H9 (cell line): ENCODE results near the gene GBP3. TPM values are rescaled to one million over a fixed set of nuclear protein-coding genes. Genes with fewer than 3 reads are reported as not detected.
"Not testable (repeated sequence)": the region's sequence is repeated elsewhere in the genome, so short reads cannot be mapped to it uniquely, and the experiment has no call there.

Experiments used
- DNase-seq: peaks from one replicate; pipeline ENCODE4 v3.0.0-alpha.2; 2017
- H2AFZ ChIP-seq: one replicate; pipeline ENCODE4 v1.6.1; 2013; ENCODE audit warnings: mild to moderate bottlenecking, low read length, control low read depth, moderate library complexity
- H2AK5ac ChIP-seq: 2 replicates; pipeline ENCODE4 v1.6.1; 2013; ENCODE audit warnings: low read length, control low read depth, mixed read lengths; ENCODE audit not compliant: insufficient read length
- H2BK120ac ChIP-seq: one replicate; pipeline ENCODE4 v1.6.1; 2013; ENCODE audit warnings: low read depth, mild to moderate bottlenecking, low read length, control low read depth, inconsistent platforms; ENCODE audit not compliant: poor library complexity, severe bottlenecking
- H2BK12ac ChIP-seq: 2 replicates; pipeline ENCODE4 v1.6.1; 2013; ENCODE audit warnings: low read length, control low read depth, mixed read lengths, low read depth; ENCODE audit not compliant: insufficient read length
- H2BK15ac ChIP-seq: 2 replicates; pipeline ENCODE4 v1.6.1; 2013; ENCODE audit warnings: low read depth, low read length, control low read depth
- H2BK20ac ChIP-seq: one replicate; pipeline ENCODE4 v1.6.1; 2013; ENCODE audit warnings: low read depth, mild to moderate bottlenecking, low read length, control low read depth, inconsistent platforms; ENCODE audit not compliant: poor library complexity, severe bottlenecking
- H2BK5ac ChIP-seq: 2 replicates; pipeline ENCODE4 v1.6.1; 2013; ENCODE audit warnings: low read length, control low read depth, mixed read lengths; ENCODE audit not compliant: insufficient read length
- H3K14ac ChIP-seq: 2 replicates; pipeline ENCODE4 v1.6.1; 2013; ENCODE audit warnings: low read length, control low read depth; ENCODE audit not compliant: insufficient read depth
- H3K18ac ChIP-seq: 2 replicates; pipeline ENCODE4 v1.6.1; 2013; ENCODE audit warnings: low read depth, mild to moderate bottlenecking, mixed read lengths, low read length, control low read depth; ENCODE audit not compliant: insufficient read length
- H3K23ac ChIP-seq: 2 replicates; pipeline ENCODE4 v1.6.1; 2013; ENCODE audit warnings: low read length, control low read depth, mixed read lengths, low read depth; ENCODE audit not compliant: insufficient read length
- H3K23me2 ChIP-seq: 2 replicates; pipeline ENCODE4 v1.6.1; 2013; ENCODE audit warnings: low read depth, mild to moderate bottlenecking, mixed read lengths, low read length, control low read depth; ENCODE audit not compliant: insufficient read length, poor library complexity, severe bottlenecking
- H3K27ac ChIP-seq: 2 replicates; pipeline ENCODE4 v1.5.1; 2013; ENCODE audit warnings: low read length, control low read depth, mixed read lengths, low read depth; ENCODE audit not compliant: insufficient read length
- H3K27me3 ChIP-seq: 2 replicates; pipeline ENCODE4 v1.6.1; 2013; ENCODE audit warnings: low read length, control low read depth, inconsistent platforms; ENCODE audit not compliant: insufficient read depth
- H3K4ac ChIP-seq: 2 replicates; pipeline ENCODE4 v1.6.1; 2013; ENCODE audit warnings: low read depth, mild to moderate bottlenecking, control low read depth, inconsistent platforms, low read length, moderate library complexity
- H3K4me1 ChIP-seq: 2 replicates; pipeline ENCODE4 v1.6.1; 2013; ENCODE audit warnings: low read length, control low read depth, inconsistent platforms; ENCODE audit not compliant: insufficient read depth
- H3K4me2 ChIP-seq: 2 replicates; pipeline ENCODE4 v1.6.1; 2013; ENCODE audit warnings: low read length, control low read depth, mixed read lengths; ENCODE audit not compliant: insufficient read length, insufficient read depth
- H3K56ac ChIP-seq: 2 replicates; pipeline ENCODE4 v1.6.1; 2013; ENCODE audit warnings: low read depth, mild to moderate bottlenecking, mixed read lengths, low read length, control low read depth; ENCODE audit not compliant: insufficient read length
- H3K79me1 ChIP-seq: 2 replicates; pipeline ENCODE4 v1.6.1; 2013; ENCODE audit warnings: low read depth, mild to moderate bottlenecking, moderate library complexity, low read length, control low read depth, inconsistent platforms; ENCODE audit not compliant: insufficient read depth, poor library complexity, severe bottlenecking
- H3K79me2 ChIP-seq: 2 replicates; pipeline ENCODE4 v1.6.1; 2013; ENCODE audit warnings: low read length, control low read depth, inconsistent platforms; ENCODE audit not compliant: insufficient read depth
- H3K9ac ChIP-seq: 2 replicates; pipeline ENCODE4 v1.6.1; 2013; ENCODE audit warnings: low read length, control low read depth, mixed read lengths; ENCODE audit not compliant: insufficient read length; ENCODE audit errors: extremely low read depth
- H3K9me3 ChIP-seq: one replicate; pipeline ENCODE4 v1.6.1; 2013; ENCODE audit warnings: low read depth, low read length, inconsistent platforms; ENCODE audit not compliant: control insufficient read depth
- H3T11ph ChIP-seq: one replicate; pipeline ENCODE4 v1.6.1; 2013; ENCODE audit warnings: mild to moderate bottlenecking, low read length, control low read depth, inconsistent platforms
- H4K20me1 ChIP-seq: one replicate; pipeline ENCODE4 v1.6.1; 2013; ENCODE audit not compliant: control insufficient read depth, insufficient read length, insufficient read depth
- H4K5ac ChIP-seq: 2 replicates; pipeline ENCODE4 v1.6.1; 2013; ENCODE audit warnings: low read depth, mild to moderate bottlenecking, mixed read lengths, low read length, control low read depth; ENCODE audit not compliant: insufficient read length
- H4K8ac ChIP-seq: replicated peaks from 2 replicates; pipeline ENCODE4 v1.6.1; 2013; ENCODE audit warnings: low read length, control low read depth, mixed read lengths, low read depth; ENCODE audit not compliant: insufficient read length
- H4K91ac ChIP-seq: 2 replicates; pipeline ENCODE4 v1.6.1; 2013; ENCODE audit warnings: low read depth, mild to moderate bottlenecking, moderate library complexity, mixed read lengths, low read length, control low read depth; ENCODE audit not compliant: insufficient read length
- H3K27ac Mint-ChIP-seq, 3 experiments: 2 replicates in 2 of 3; 3 replicates in 1 of 3; pipeline ENCODE4 v1.8.0; 2020 to 2021; ENCODE audit warnings: mixed read lengths in 3 of 3, mild to moderate bottlenecking in 1 of 3, moderate library complexity in 1 of 3
- H3K27me3 Mint-ChIP-seq: 2 replicates; pipeline ENCODE4 v1.8.0; 2021; ENCODE audit warnings: low read depth, mild to moderate bottlenecking, moderate library complexity, mixed read lengths
- H3K36me3 Mint-ChIP-seq, 3 experiments: 2 replicates in 2 of 3; 3 replicates in 1 of 3; pipeline ENCODE4 v1.8.0; 2020 to 2021; ENCODE audit warnings: low read depth in 3 of 3, mixed read lengths in 3 of 3; ENCODE audit not compliant: insufficient read depth in 1 of 3
- H3K4me1 Mint-ChIP-seq, 2 experiments: 2 replicates each; pipeline ENCODE4 v1.8.0; 2020; ENCODE audit warnings: mixed read lengths in 2 of 2
- H3K4me3 Mint-ChIP-seq, 2 experiments: 2 replicates in 1 of 2; 3 replicates in 1 of 2; pipeline ENCODE4 v1.8.0; 2020 to 2021; ENCODE audit warnings: mild to moderate bottlenecking in 2 of 2, mixed read lengths in 2 of 2, moderate library complexity in 1 of 2
- H3K9me3 Mint-ChIP-seq, 2 experiments: 2 replicates in 1 of 2; 3 replicates in 1 of 2; pipeline ENCODE4 v1.8.0; 2020; ENCODE audit warnings: mild to moderate bottlenecking in 2 of 2, mixed read lengths in 2 of 2, moderate library complexity in 1 of 2
- WGBS: extraction: QIAGEN DNeasy Blood & Tissue Kit; methylation state at CpG from one replicate; pipeline ENCODE4 v1.1.7; 2013; ENCODE audit warnings: missing lambda C conversion rate, low lambda C conversion rate, mixed read lengths; ENCODE audit not compliant: insufficient read length; ENCODE audit errors: extremely low coverage; 5-methylcytosine and 5-hydroxymethylcytosine counted together
- total RNA-seq: library from RNA; stranded (reverse); gene quantifications from 2 replicates; pipeline ENCODE4 v1.2.1, GENCODE V29; 2021
- TF ChIP-seq, protein P1 (sequence below): fragments of 200-600 bp; sonication (generic); conservative IDR thresholded peaks from 3 replicates; pipeline ENCODE4 v1.8.0; 2021; ENCODE audit warnings: antibody characterized with exemption, mild to moderate bottlenecking

The GBP3 gene
- total RNA-seq, 1 experiment from 2014 or later, result not detected

DNA sequence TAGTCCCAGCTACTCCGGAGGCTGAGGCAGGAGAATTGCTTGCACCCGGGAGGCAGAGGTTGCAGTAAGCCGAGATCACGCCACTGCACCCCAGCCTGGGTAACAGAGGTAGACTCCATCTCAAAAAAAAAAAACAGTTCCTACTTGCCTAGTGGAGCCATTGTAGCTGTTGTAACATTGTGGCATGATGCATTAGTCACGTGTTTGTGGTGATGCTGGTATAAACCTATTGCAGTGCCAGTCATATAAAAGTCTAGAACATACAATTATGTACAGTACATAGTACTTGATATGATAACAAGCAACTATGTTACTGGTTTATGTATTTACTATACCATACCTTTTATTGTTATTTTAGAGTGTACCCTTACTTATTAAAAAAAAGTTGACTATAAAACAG lies 46.4 kb downstream of the GBP3 start:
- no peaks in the 10 kb centered on the region for H4K20me1 ChIP-seq

DNA sequence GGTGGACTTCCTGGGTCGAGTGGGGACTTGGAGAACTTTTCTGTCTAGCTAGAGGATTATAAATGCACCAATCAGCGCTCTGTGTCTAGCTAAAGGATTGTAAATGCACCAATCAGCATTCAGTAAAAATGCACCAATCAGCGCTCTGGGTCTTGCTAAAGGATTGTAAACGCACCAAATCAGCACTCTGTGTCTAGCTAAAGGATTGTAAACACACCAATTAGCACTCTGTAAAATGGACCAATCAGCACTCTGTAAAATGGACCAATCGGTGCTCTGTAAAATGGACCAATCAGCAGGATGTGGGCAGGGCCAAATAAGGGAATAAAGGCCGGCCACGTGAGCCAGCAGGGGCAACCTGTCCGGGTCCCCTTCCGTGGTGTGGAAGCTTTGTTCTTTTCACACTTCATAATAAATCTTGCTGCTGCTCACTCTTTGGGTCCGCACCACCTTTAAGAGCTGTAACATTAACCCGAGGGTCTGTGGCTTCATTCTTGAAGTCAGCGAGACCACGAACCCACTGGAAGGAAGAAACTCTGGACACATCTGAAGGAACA lies 48.0 kb downstream of the GBP3 start:
- not testable (repeated sequence) for H2BK5ac ChIP-seq, DNase-seq, H3K27ac Mint-ChIP-seq, H3K79me2 ChIP-seq, H3K9ac ChIP-seq, H3T11ph ChIP-seq, H4K20me1 ChIP-seq, H3K27me3 Mint-ChIP-seq, H3K18ac ChIP-seq, H2BK15ac ChIP-seq, H4K5ac ChIP-seq, H3K4me1 Mint-ChIP-seq, H3K4me1 ChIP-seq, H2BK20ac ChIP-seq, H2AFZ ChIP-seq, H3K14ac ChIP-seq, H3K9me3 ChIP-seq, H3K79me1 ChIP-seq, H3K23ac ChIP-seq, H3K4me2 ChIP-seq, H2AK5ac ChIP-seq, H2BK120ac ChIP-seq, H3K27ac ChIP-seq, H4K91ac ChIP-seq, H4K8ac ChIP-seq, H2BK12ac ChIP-seq, H3K23me2 ChIP-seq, H3K9me3 Mint-ChIP-seq, H3K4me3 Mint-ChIP-seq, H3K27me3 ChIP-seq, H3K56ac ChIP-seq, H3K4ac ChIP-seq
- WGBS, result no CpG with 5 or more reads among the region's 13 CpGs
- H3K36me3 Mint-ChIP-seq, result peaks cover 15 to 25% (median 24%) of the 10 kb centered on the region in 3 experiments

More for the DNA sequence above, 46.4 kb downstream of the GBP3 start:
- Histone ChIP-seq H2BK12ac (no peak overlapping the region), H2BK15ac (no peak overlapping the region), H3K23ac (no peak overlapping the region), H2BK120ac (no peak overlapping the region), H3K9me3 (no peaks in the 10 kb centered on the region), H3K9ac (no peak overlapping the region), H3K27ac (no peak overlapping the region), H3K14ac (no peak overlapping the region), H3K18ac (no peak overlapping the region), H3K4me2 (no peak overlapping the region), H4K91ac (no peak overlapping the region), H2AK5ac (no peak overlapping the region), H3K79me1 (no peaks in the 10 kb centered on the region), H3K4ac (no peak overlapping the region), H3K23me2 (no peaks in the 10 kb centered on the region), H3K56ac (no peak overlapping the region), H3K27me3 (no peaks in the 10 kb centered on the region), H2BK5ac (no peak overlapping the region), H3T11ph (no peak overlapping the region), H2BK20ac (no peak overlapping the region), H4K5ac (no peak overlapping the region), H3K4me1 (no peaks in the 10 kb centered on the region), H4K8ac (no peak overlapping the region), H2AFZ (no peak overlapping the region), H3K79me2 (0 out of 2 replicates have a peak, but pooled peaks cover 4% of the 10 kb centered on the region)
- no peak for DNase-seq
- TF ChIP-seq, protein P1, sequence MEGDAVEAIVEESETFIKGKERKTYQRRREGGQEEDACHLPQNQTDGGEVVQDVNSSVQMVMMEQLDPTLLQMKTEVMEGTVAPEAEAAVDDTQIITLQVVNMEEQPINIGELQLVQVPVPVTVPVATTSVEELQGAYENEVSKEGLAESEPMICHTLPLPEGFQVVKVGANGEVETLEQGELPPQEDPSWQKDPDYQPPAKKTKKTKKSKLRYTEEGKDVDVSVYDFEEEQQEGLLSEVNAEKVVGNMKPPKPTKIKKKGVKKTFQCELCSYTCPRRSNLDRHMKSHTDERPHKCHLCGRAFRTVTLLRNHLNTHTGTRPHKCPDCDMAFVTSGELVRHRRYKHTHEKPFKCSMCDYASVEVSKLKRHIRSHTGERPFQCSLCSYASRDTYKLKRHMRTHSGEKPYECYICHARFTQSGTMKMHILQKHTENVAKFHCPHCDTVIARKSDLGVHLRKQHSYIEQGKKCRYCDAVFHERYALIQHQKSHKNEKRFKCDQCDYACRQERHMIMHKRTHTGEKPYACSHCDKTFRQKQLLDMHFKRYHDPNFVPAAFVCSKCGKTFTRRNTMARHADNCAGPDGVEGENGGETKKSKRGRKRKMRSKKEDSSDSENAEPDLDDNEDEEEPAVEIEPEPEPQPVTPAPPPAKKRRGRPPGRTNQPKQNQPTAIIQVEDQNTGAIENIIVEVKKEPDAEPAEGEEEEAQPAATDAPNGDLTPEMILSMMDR, result no peak
- H3K27ac Mint-ChIP-seq, result no peak overlapping the region
- WGBS, result no CpG with 5 or more reads among the region's 5 CpGs
- no peaks in the 10 kb centered on the region for H3K27me3 Mint-ChIP-seq
- H3K36me3 Mint-ChIP-seq, result peaks cover 15 to 28% (median 26%) of the 10 kb centered on the region in 3 experiments
- H3K9me3 Mint-ChIP-seq, result peaks cover 5 to 7% of the 10 kb centered on the region in 2 experiments; a peak in 4 of 5 replicates
- H3K4me1 Mint-ChIP-seq, result no peaks in the 10 kb centered on the region; a peak in 1 of 4 replicates
- no peak overlapping the region for H3K4me3 Mint-ChIP-seq
